HK-2 (cell line): Measurements from ENCODE around the gene ANXA2.
A peak's percentile ranks its signal among the peaks of the same experiment; 100 is the strongest.
"Not testable (repeated sequence)": the region's sequence is repeated elsewhere in the genome, so short reads cannot be mapped to it uniquely, and the experiment has no call there.

ENCODE experiments used
- DNase-seq: peaks from one replicate; pipeline ENCODE4 v3.0.0-alpha.2; 2018; ENCODE audit not compliant: unreplicated experiment

ANXA2 gene

GRCh38 chr15:60410350-60410749 is 12.6 kb upstream of the ANXA2 start:
- not testable (repeated sequence) for DNase-seq

GRCh38 chr15:60408463-60408981 is 10.7 kb upstream of the ANXA2 start:
- no peak for DNase-seq

DNA sequence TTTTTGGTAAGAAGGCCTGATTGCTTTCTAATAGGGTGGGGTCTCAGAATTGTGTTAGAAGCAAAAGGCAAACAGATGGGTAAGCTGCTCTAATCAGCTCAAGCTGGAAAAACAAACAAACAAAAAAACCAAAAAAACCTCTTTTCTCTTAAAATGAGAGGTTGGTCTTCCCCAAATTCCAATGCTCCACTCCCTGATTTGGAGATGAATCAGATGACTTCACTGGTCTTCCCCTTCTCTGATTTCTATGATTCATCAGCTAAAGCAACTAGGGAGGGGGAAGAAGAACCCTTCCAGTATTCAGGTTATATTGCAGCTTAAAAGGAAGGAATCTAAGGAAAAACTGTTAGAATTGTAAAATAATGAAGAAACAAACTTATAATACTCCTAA is 9.6 kb upstream of the ANXA2 start:
- DNase-seq: no peak

DNA sequence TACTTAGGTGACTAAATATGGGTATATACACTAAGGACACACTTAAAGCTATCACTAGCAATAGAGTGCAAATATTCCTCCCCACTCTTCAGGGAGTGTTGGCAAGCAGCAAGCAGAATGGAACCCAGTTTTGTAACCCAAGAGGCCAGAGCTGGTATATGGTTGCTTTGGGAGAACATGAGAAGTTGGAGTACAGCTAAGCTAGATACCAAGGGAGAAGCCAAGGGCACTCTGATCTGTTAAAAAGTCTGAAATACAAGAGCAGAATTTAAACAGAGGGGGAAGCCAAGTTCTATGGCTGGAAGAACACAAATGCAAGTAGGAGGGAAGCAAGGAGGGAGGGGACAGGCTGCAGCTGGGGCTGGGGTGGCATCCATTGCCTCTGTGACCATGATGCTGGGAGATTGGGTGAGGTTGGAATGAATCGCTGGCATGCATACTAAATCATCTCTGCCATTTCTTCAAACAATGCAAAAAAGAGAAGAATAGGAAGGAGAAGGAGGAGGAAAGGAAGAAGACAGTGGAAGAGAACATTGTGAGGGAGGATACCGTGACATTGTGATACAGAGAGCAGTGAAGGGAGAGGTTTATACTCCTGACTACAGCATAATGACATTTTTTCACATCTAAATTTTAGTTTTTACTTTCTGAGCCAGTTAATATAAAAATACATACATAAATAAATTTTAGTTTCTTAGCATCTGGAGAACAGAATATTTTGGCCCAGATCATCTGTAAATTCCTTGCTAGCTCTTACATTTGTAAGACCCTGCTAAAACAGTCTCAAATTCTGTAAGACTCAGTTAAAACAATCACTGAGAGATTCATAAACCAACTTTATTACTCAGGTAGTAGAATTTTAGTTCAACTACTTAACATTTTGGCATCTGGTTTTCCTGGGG is 9.0 kb upstream of the ANXA2 start:
- DNase-seq: no peak

- no peak for DNase-seq
Measured at GRCh38 chr15:60405399-60405798, 7.6 kb upstream of the ANXA2 start.

- DNase-seq: not testable (repeated sequence)
Measured at GRCh38 chr15:60404351-60404750, 6.6 kb upstream of the ANXA2 start.

DNA sequence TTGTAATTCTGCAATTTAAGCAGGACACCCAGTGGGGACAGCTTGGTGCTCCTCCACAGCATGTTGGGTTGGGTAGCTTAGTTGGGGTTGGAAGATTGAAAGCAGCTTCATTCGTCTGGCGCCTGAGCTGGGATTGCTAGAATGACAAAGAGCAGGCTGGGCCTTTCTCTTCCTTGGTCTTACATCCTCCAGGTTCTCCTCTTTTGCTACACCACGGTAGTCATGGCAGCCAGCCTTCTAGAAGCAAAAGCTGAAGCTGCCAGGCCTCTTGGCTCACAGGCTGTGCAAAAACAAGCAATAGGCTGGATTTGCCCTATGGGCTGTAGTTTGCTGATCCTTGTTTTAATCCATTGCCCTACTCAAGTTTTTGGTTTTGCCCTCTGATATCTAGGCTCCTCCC is 3.2 kb upstream of the ANXA2 start:
- no peak for DNase-seq

DNA sequence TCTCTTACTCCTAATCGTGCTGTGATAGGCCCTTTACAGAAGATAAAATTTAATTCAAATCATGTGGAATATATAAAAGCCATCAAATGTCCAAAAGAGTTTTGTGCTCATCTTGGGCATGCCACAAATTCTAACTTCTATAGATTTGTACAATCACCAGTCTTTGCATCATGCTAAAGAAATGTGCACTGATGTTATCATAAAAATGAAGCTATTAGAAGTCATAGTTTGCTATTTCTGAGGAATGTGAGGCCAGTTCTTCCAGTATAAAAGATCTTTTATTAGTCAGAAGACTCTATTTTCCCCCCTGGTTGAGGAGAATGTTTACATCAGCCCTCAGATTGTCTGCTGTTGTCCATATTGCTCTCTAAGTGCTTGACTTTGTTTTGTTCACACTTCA is 2.1 kb upstream of the ANXA2 start:
- DNase-seq: no peak

DNA sequence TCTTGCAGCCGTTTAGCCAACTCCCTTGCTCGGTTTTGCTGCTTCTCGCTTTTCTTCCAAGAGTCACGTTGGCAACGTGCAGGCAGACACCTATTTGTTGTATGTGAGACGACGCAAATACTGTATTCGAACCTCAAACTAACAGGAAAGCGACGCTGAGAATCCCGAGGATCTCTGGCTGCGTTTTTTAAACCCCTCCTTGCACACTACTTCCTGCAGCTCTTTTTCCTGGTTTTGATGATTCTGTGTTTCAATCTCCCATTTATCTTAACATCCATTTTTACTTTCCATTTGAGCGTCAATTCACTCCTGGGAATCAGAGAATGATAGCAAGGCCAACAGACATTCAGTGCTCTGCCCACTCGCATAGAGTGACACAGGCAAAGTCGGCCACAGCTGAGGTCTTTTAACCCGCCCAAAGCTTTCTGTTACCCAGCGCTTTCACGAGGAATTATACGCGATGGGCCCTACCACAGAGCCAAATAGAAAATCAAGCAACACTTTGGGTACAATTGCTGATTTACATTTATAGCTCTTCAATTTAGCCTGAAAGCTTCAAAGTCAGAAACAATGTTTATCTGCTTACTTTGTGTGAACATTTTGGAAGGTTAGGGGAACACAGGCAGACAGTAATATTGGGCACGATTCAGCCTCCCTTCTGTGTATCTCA is 1.6 kb upstream of the ANXA2 start:
- DNase-seq: no peak

- peak; percentile 51 for DNase-seq
Measured at GRCh38 chr15:60396958-60397771, 621 bp downstream of the ANXA2 start.

- DNase-seq: no peak
Measured at GRCh38 chr15:60396560-60396957, 1.2 kb downstream of the ANXA2 start.

DNA sequence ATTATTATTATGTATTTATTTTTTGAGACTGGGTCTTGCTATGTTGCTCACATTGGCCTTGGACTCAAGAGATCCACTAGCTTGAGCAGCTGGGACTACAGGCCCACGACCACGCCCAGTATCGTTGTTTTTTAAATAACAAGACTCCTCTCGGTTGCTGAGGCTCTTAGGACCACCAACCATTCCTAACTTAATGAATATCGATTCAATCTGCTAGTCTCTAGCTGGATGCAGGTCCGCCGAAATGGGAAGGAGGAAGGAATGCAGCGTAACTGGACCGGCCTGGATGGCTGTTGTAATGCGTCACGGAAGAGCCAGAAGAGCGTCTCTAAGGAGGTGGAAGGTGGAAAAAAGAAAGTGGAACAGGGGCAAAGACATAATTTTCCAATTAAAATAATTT is 1.7 kb downstream of the ANXA2 start:
- DNase-seq: no peak

DNA sequence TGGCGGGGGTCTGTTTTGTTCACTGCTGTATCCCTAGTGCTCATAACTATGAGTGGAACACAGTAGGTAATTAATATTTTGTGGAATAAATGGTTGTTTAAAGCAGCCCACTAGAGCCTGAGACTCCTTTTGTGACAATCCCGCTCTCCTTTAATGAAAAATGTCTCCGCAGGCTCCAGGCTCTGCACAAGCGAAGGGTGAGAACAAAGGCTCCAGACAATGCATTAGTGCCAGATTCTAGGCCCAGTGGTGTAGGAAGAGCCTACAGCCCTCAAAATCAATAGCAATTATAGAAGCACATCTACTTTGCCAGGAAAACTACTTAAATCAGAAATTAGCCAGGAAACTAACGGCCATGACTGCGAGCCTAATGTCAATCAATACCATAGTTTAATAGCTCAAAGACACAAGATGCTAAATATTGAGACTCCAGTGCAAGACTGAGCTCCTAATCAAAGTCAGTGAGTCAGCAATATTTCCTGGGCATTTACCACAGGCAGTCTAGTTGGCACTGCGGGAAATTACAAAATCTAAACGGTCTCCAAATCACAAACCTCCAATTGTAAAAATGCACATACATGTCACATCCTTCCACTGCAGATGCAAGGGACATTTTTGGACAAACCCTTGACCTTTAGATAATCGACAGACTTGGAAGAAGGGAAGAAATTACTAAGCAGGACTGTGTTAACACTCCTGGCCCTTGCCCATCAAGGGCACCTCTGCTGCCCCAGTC is 2.3 kb downstream of the ANXA2 start:
- DNase-seq: no peak

GRCh38 chr15:60394689-60395097 is 3.1 kb downstream of the ANXA2 start:
- DNase-seq: no peak

DNA sequence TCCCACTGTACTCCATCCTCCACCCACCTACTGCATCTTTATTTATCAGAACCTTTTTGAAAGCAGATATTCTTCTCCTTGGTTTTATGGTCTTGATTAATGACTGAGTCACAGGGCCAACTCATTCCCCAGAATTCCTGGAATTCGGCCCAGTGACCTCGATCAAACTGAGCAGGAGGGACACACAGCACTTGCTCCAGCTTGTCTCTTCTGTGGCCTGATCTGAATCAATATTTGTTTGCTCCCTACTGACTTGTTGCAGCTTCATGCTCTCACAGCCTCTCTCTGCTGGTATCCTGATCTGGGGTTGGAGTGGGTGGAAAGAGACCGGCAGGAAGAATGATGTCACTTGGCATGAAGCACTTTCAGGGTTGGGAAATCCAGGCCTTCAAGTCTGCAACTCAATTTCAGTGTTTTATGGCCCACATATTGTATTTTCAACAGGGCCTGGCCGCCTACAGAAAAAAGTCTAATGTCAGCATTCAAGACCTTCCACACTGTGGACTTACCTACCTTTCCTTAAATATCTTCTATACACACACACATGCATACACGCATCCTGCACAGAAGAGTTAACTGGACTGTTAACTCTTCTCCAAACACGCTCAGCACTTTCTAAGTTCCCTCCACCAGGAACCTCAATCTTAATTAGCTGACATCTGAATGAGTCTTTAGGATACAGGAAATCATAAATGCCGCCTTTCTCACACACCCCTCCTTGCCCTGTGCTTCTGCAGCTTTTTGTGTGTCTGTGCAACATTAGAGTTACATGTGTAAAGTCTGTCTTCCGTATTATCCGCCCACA is 4.6 kb downstream of the ANXA2 start:
- DNase-seq: peak; percentile 68

- no peak for DNase-seq
Measured at GRCh38 chr15:60392601-60392985, 5.2 kb downstream of the ANXA2 start.

- no peak for DNase-seq
Measured at GRCh38 chr15:60391722-60392315, 6.0 kb downstream of the ANXA2 start.

DNA sequence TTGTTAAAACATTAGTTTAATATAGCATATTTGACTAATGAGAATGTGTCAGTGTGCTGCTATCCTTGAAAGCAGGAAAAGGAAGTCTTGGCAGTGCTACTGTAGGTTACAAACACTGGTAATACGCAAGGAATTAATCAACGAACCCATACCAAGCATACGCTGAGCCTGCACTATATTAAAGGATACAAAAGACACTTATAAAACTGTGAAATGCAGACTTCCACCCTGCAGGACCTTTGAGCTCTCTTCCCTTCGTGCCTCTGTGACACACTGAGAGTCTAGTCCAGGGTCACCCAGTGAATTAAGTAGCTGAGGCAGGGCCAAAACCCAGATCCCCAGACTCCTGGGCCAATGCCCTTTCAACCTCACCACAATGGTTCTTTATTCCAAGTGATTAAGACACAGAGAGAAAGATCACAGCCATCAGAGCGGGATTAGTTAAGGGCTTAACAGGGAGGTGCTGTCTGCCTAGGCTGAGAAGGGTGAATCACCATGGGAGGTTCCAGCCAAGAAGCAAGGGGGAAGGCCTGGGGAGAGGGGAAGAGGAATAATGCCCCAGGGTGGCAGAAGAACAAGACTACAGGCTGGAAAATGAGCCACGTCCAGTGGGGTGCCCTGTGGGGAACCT is 6.8 kb downstream of the ANXA2 start:
- DNase-seq: peak; percentile 57

DNA sequence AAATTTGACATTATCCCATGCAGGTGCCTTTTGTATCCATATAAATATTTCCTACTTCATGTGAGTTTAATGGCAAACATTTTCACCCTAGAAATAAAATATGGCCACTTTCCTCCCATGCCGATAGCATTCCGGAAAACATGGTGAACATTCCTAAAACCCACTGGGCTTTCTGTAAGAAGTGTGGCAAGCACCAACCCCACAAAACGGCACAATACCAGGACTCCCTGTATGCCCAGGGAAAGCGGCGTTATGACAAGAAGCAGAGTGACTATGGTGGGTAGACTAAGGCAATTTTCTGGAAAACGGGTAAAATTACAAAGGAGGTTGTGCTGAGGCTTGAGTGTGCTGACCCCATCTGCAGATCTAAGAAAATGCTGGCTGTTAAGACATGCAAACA is 7.6 kb downstream of the ANXA2 start:
- no peak for DNase-seq
